HepG2 (cell line): Measurements from ENCODE around the gene GLT1D1. TPM values are rescaled to one million over a fixed set of nuclear protein-coding genes. Genes with fewer than 3 reads are reported as not detected.

Experiments used
- ATAC-seq: fragments of 200-7000 bp; cut with Tn5 transposase; 3 replicates; pipeline ENCODE4 v1.9.1; 2020; ENCODE audit warnings: mild to moderate bottlenecking, moderate library complexity
- BruUV-seq: library from RNA; stranded (reverse); fragments of 400-500 nt; replicated peaks from 2 replicates; lab custom pipeline; 2021; lab: Mats Ljungman, UMichigan
- CTCF ChIA-PET: fragments of 300-600 bp; formaldehyde crosslinking; extraction: SDS; loops from one replicate; lab custom pipeline; 2021; ENCODE audit warnings: low total read pairs, inconsistent platforms, low intra/inter-chr PET ratio; lab: Yijun Ruan, JAX
- POLR2A ChIA-PET: fragments of 350-600 bp; sonication (Branson Sonifier 250); formaldehyde crosslinking; loops from one replicate; lab custom pipeline; 2020; ENCODE audit warnings: antibody characterized with exemption, inconsistent platforms; lab: Yijun Ruan, JAX
- DNase-seq: peaks from one replicate; pipeline ENCODE4 v3.0.0-alpha.2; 2015; ENCODE audit warnings: low spot score
- FAIRE-seq: peaks from 3 replicates; lab custom pipeline; 2011; peaks lifted over from hg19 to GRCh38; lab: Jason Lieb, UNC
- H2AFZ ChIP-seq: one replicate; pipeline ENCODE4 v1.6.1; 2011; ENCODE audit warnings: low read length, inconsistent platforms
- H3K27ac ChIP-seq: fragments of 300-600 bp; 3 replicates; pipeline ENCODE4 v1.8.0; 2011; ENCODE audit warnings: mixed run types, mild to moderate bottlenecking, mixed read lengths, low read length, inconsistent platforms; ENCODE audit not compliant: insufficient read depth; ENCODE audit errors: extremely low read length
- H3K27me3 ChIP-seq, 2 experiments: fragments of 200-600 bp in 1 of 2; 2 replicates in 1 of 2; 3 replicates in 1 of 2; pipeline versions ENCODE4 v1.6.0 to v1.8.0; 2011; ENCODE audit warnings: low read length in 2 of 2, mild to moderate bottlenecking in 2 of 2, moderate library complexity in 2 of 2, inconsistent platforms in 1 of 2; ENCODE audit not compliant: insufficient read depth in 2 of 2, control insufficient read depth in 1 of 2
- H3K36me3 ChIP-seq, 2 experiments: fragments of 200-600 bp in 1 of 2; replicated peaks in 1 of 2; 2 replicates in 1 of 2; 3 replicates in 1 of 2; pipeline versions ENCODE4 v1.5.1 to v1.8.0; 2011; ENCODE audit warnings: low read length in 2 of 2, inconsistent platforms in 1 of 2; ENCODE audit not compliant: insufficient read depth in 2 of 2, control insufficient read depth in 1 of 2
- H3K4me1 ChIP-seq: 2 replicates; pipeline ENCODE4 v1.5.1; 2012; ENCODE audit warnings: low read length, inconsistent platforms; ENCODE audit not compliant: insufficient read depth
- H3K4me2 ChIP-seq: 2 replicates; pipeline ENCODE4 v1.6.0; 2011; ENCODE audit warnings: low read depth, low read length, inconsistent platforms
- H3K4me3 ChIP-seq, 3 experiments: fragments of 200-600 bp in 1 of 3; sonication (generic), shearing (Covaris generic) in 1 of 3; replicated peaks in 1 of 3; 2 replicates each; pipeline ENCODE4 v1.5.1; 2011 to 2016; ENCODE audit warnings: low read length in 3 of 3, inconsistent platforms in 2 of 3, low read depth in 2 of 3, mild to moderate bottlenecking in 2 of 3, control low read depth in 1 of 3, mixed read lengths in 1 of 3; ENCODE audit not compliant: insufficient read depth in 1 of 3
- H3K79me2 ChIP-seq: one replicate; pipeline ENCODE4 v1.6.1; 2011; ENCODE audit warnings: low read length, inconsistent platforms; ENCODE audit not compliant: insufficient read depth
- H3K9ac ChIP-seq: 2 replicates; pipeline ENCODE4 v1.6.0; 2011; ENCODE audit warnings: mild to moderate bottlenecking, low read depth, low read length, inconsistent platforms; ENCODE audit not compliant: insufficient read depth
- H3K9me3 ChIP-seq: 2 replicates; pipeline ENCODE4 v1.5.1; 2012; ENCODE audit warnings: mild to moderate bottlenecking, low read length
- H4K20me1 ChIP-seq: 2 replicates; pipeline ENCODE4 v1.6.0; 2011; ENCODE audit warnings: inconsistent platforms, mild to moderate bottlenecking, low read length, moderate library complexity; ENCODE audit not compliant: insufficient read depth
- FOXP4 ChIP-seq: sonication (generic); formaldehyde crosslinking; IDR thresholded peaks from 2 replicates; pipeline ENCODE4 v1.4.0; 2020; ENCODE audit warnings: missing genetic modification reagents
- MED8 ChIP-seq: sonication (generic); formaldehyde crosslinking; IDR thresholded peaks from 2 replicates; pipeline ENCODE4 v1.8.1; 2023; ENCODE audit warnings: mild to moderate bottlenecking, missing genetic modification reagents; ENCODE audit not compliant: insufficient replicate concordance
- NAIF1 ChIP-seq: sonication (generic); formaldehyde crosslinking; IDR thresholded peaks from 2 replicates; pipeline ENCODE4 v1.5.0; 2020; ENCODE audit warnings: mild to moderate bottlenecking, missing genetic modification reagents, borderline replicate concordance
- PTBP1 ChIP-seq: fragments of 200-400 bp; formaldehyde crosslinking; IDR thresholded peaks from 2 replicates; pipeline ENCODE4 v1.6.1; 2018; ENCODE audit warnings: low read length, low read depth; ENCODE audit not compliant: poor library complexity, severe bottlenecking
- RCOR2 ChIP-seq: IDR thresholded peaks from 2 replicates; pipeline ENCODE4 v1.6.1; 2016; ENCODE audit warnings: missing biosample characterization, missing genetic modification reagents
- TBX2 ChIP-seq: sonication (generic); formaldehyde crosslinking; IDR thresholded peaks from 2 replicates; pipeline ENCODE4 v1.5.0; 2020; ENCODE audit warnings: missing genetic modification reagents, mild to moderate bottlenecking, borderline replicate concordance
- TFE3 ChIP-seq: IDR thresholded peaks from 2 replicates; pipeline ENCODE4 v1.6.1; 2016
- TSC22D2 ChIP-seq: sonication (generic); formaldehyde crosslinking; IDR thresholded peaks from 2 replicates; pipeline ENCODE4 v1.5.1; 2020; ENCODE audit warnings: missing genetic modification reagents, mild to moderate bottlenecking, borderline replicate concordance
- ZGPAT ChIP-seq: IDR thresholded peaks from 2 replicates; pipeline ENCODE4 v1.6.1; 2016; ENCODE audit warnings: mild to moderate bottlenecking
- ZMYM3 ChIP-seq: sonication (generic); formaldehyde crosslinking; IDR thresholded peaks from 2 replicates; pipeline ENCODE4 v1.5.1; 2020; ENCODE audit warnings: mild to moderate bottlenecking, missing genetic modification reagents
- ZNF34 ChIP-seq: sonication (generic); formaldehyde crosslinking; IDR thresholded peaks from 2 replicates; pipeline ENCODE4 v1.4.0; 2020; ENCODE audit warnings: mild to moderate bottlenecking, missing genetic modification reagents, borderline replicate concordance
- ZNF513 ChIP-seq: sonication (generic); formaldehyde crosslinking; conservative IDR thresholded peaks from 2 replicates; pipeline ENCODE4 v1.5.0; 2020; ENCODE audit warnings: missing genetic modification reagents
- ZNF552 ChIP-seq: sonication (generic); formaldehyde crosslinking; IDR thresholded peaks from 2 replicates; pipeline ENCODE4 v1.9.0; 2022; ENCODE audit warnings: missing genetic modification reagents, mild to moderate bottlenecking, borderline replicate concordance
- ZNF713 ChIP-seq: sonication (generic); formaldehyde crosslinking; IDR thresholded peaks from 2 replicates; pipeline ENCODE4 v1.4.0; 2020; ENCODE audit warnings: mild to moderate bottlenecking, missing genetic modification reagents
- ZNF720 ChIP-seq: sonication (generic); formaldehyde crosslinking; IDR thresholded peaks from 2 replicates; pipeline ENCODE4 v1.4.0; 2020; ENCODE audit warnings: missing genetic modification reagents
- ZNF749 ChIP-seq: sonication (generic); formaldehyde crosslinking; IDR thresholded peaks from 2 replicates; pipeline ENCODE4 v1.8.0; 2022; ENCODE audit warnings: mild to moderate bottlenecking, missing genetic modification reagents, moderate library complexity, borderline replicate concordance
- ZNF775 ChIP-seq: sonication (generic); formaldehyde crosslinking; IDR thresholded peaks from 2 replicates; pipeline ENCODE4 v1.4.0; 2020; ENCODE audit warnings: missing genetic modification reagents, mild to moderate bottlenecking, moderate library complexity, borderline replicate concordance
- ZNF781 ChIP-seq: sonication (generic); formaldehyde crosslinking; IDR thresholded peaks from 2 replicates; pipeline ENCODE4 v1.5.1; 2020; ENCODE audit warnings: borderline replicate concordance, mild to moderate bottlenecking, missing genetic modification reagents; ENCODE audit errors: not compliant biosample characterization
- WGBS: methylation state at CpG from one replicate; pipeline ENCODE4 v1.1.6; 2017; ENCODE audit warnings: low lambda C conversion rate; 5-methylcytosine and 5-hydroxymethylcytosine counted together
- in situ Hi-C: cut with HindIII; loops from 2 replicates; pipeline ENCODE4 v1.10.0; 2017; ENCODE audit warnings: low pct_unique_long_range_greater_than_20kb; ENCODE audit not compliant: extremely low pct_ligation_motif_present
- intact Hi-C: fragments of 100-400 bp; cut with micrococcal nuclease; formaldehyde crosslinking; loops from one replicate; pipeline ENCODE4 v1.10.0; 2022; ENCODE audit not compliant: unreplicated experiment
- polyA plus RNA-seq, 8 experiments: library from polyadenylated mRNA; depleted of rRNA in 3 of 8; stranded (reverse) in 7 of 8; unstranded in 1 of 8; fragments of >200 nt; fragmentation: Illumina TruSeq in 4 of 8; extraction: Trizol in 4 of 8; gene quantifications; 2 replicates each; pipeline versions ENCODE4 v1.2.1 to v1.2.3, GENCODE V29; 2011 to 2016; ENCODE audit warnings: low read depth in 4 of 8, missing spikeins in 1 of 8, mixed read lengths in 1 of 8; ENCODE audit not compliant: insufficient read depth in 1 of 8
- total RNA-seq, 5 experiments: library from RNA; depleted of rRNA; stranded (reverse); fragments of >200 nt; fragmentation: Illumina TruSeq; extraction: Trizol; gene quantifications; 2 replicates each; pipeline ENCODE4 v1.2.3, GENCODE V29; 2016; ENCODE audit warnings: low read depth in 1 of 5

GLT1D1 gene
- total and polyA plus RNA-seq, 2 of the 13 experiments (the other 11 are each of a cell fraction or from before 2014, with no cell fraction given) = 0.09 to 0.17 TPM

GRCh38 chr12:128905003-128905544 lies 51.8 kb downstream of the GLT1D1 start:
- peak; percentile 82 for FAIRE-seq
- peaks cover 37% of the 10 kb centered on the region for H3K4me1 ChIP-seq
- peak overlapping the region; percentile 56 for H3K27ac ChIP-seq
- peak; percentile 96 for ATAC-seq
- peak overlapping the region; percentile 42 for H3K4me2 ChIP-seq
- DNase-seq = peak; percentile 78
- H3K36me3 ChIP-seq = no peaks in the 10 kb centered on the region
- in situ Hi-C loops = no loop called here
- H3K4me3 ChIP-seq = no peak overlapping the region; a peak in 1 of 6 replicates
- intact Hi-C loops = no loop called here
- no peak overlapping the region for H2AFZ ChIP-seq
- 0% methylated on average over 12 of the region's 13 CpGs for WGBS
- no peaks in the 10 kb centered on the region for H4K20me1 ChIP-seq
- H3K9ac ChIP-seq = 0 out of 2 replicates have a peak overlapping the region, but pooled peaks have one; percentile 40
- H3K27me3 ChIP-seq = no peaks in the 10 kb centered on the region; a peak in 1 of 5 replicates
- H3K79me2 ChIP-seq = no peaks in the 10 kb centered on the region
- ChIA-PET CTCF (no interaction called here), POLR2A (interaction anchor here (0.9 to 1.4 kb wide), 2 partner anchors 44 to 81 kb away, joined by 3 to 8 read pairs; partner anchors contain the start of gene SLC15A4)
- no peaks in the 10 kb centered on the region for H3K9me3 ChIP-seq
- BruUV-seq = no TSS peak
- no peak for TF ChIP-seq ZNF552 (CRISPR knock-in tag)
- no peak for TF ChIP-seq ZNF720 (CRISPR knock-in tag)
- TF ChIP-seq ZMYM3 = peak; percentile 69
- peak; percentile 31; the same call in 1 of the 2 replicates for TF ChIP-seq ZNF713 (CRISPR knock-in tag)
- TF ChIP-seq TBX2 (CRISPR knock-in tag) = peak; percentile 91
- no peak for TF ChIP-seq ZNF34
- TF ChIP-seq PTBP1 = no peak
- no peak for TF ChIP-seq ZNF749 (CRISPR knock-in tag)
- 0 out of 2 replicates have a peak, but pooled peaks have one; percentile 46 for TF ChIP-seq TSC22D2 (CRISPR knock-in tag)
- TF ChIP-seq RCOR2 (CRISPR knock-in tag) = peak; percentile 65
- TF ChIP-seq MED8 = no peak
- TF ChIP-seq NAIF1 (CRISPR knock-in tag) = no peak
- TF ChIP-seq ZGPAT (CRISPR knock-in tag) = peak; percentile 81
- peak; percentile 75 for TF ChIP-seq TFE3 (CRISPR knock-in tag)
- TF ChIP-seq ZNF775 (CRISPR knock-in tag) = no peak
- peak; percentile 37 for TF ChIP-seq FOXP4 (CRISPR knock-in tag)
- no peak for TF ChIP-seq ZNF513 (CRISPR knock-in tag)
- peak; percentile 54 for TF ChIP-seq ZNF781 (CRISPR knock-in tag)
